HG03342 (cell line): Measurements from ENCODE around the gene TEC.
"Not testable (repeated sequence)": the region's sequence is repeated elsewhere in the genome, so short reads cannot be mapped to it uniquely, and the experiment has no call there.

Experiments used
- ATAC-seq: cut with Tn5 transposase; IDR thresholded peaks from one replicate; pipeline ENCODE4 v1.9.1; 2021; ENCODE audit warnings: mild to moderate bottlenecking, moderate library complexity; ENCODE audit not compliant: unreplicated experiment

The TEC gene

DNA sequence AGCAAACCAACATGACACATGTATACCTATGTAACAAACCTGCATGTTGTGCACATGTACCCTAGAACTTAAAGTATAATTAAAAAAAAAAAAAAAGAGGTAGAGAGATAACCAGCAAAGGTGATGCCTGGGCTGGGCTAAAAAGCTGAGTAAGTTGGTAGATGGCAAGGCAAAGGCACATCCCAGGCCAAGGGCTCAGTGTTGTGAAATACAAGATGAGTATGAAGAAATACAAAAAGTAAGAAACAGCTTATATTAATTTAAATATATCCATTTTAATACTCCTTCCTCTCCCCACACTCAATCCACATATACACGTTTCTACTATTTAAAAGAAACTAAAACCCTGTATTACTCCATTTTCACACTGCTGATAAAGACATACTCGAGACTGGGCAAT, 25.8 kb downstream of the TEC start:
- ATAC-seq = no peak

DNA sequence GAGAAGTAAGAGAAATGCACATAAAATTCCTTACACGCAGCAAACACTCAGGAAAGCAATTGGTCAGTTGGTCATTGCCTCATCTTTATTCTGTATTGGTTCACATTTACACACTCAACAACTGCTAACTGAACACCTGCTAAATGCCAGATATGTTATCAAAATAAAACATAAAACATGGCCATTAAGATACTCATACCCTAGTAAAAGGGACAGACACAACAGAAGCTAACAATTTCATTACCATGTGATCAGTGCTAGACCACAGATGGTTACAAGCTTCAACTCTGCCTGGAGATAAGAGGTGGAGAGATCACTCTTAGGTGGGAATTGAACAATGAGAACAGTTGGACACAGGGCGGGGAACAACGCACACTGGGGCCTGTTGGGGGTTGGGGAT, 26.2 kb downstream of the TEC start:
- ATAC-seq = no peak

DNA sequence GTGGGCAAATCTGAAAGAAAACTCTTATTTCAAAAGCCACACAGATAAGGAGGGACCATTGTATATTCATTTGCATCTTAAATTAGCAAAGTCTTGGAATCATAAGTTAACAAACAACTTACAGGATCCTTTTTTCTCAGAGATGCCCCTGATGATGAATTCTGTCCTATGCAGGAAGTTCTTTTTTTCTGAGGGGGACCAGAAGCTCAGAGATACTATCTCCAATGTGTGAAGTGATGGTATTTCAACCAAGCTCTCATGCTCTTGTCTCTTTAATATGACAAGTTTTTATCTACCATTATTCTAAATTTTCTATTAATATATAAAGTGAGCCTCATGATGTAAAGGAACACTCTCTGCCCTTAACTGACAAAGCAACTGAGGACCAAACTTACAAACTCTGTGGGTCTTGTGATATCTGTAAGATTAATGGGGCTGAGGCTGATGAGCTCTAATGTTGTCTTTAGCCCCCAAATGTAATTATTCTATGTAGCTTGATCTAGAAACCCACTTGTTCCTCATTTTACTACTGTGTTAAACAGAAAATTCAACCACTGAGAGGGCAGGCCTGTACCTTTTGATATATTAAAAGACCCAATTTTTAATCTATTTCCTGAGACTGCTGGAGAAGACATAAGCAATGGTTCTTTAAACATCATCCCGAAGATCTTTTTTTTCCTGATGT, 27.0 kb downstream of the TEC start:
- no peak for ATAC-seq

DNA sequence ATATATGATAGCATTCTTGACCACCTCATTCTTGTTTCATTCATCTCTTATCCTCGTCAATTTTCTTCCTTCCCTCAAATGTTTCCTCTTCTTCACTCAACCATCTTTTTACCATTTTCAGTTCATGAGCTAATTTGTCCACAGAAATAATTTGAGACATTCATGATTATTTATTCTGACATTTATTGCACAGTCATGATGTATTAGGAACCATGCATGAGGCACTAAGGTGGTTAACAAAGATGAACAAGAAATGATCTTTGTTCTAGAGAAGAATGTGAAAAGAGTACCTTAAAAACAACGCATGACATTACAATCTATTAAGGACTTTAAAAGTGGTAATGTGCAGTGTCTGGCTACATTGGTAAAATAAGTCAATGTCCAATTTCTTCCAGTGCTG, 27.9 kb downstream of the TEC start:
- no peak for ATAC-seq

DNA sequence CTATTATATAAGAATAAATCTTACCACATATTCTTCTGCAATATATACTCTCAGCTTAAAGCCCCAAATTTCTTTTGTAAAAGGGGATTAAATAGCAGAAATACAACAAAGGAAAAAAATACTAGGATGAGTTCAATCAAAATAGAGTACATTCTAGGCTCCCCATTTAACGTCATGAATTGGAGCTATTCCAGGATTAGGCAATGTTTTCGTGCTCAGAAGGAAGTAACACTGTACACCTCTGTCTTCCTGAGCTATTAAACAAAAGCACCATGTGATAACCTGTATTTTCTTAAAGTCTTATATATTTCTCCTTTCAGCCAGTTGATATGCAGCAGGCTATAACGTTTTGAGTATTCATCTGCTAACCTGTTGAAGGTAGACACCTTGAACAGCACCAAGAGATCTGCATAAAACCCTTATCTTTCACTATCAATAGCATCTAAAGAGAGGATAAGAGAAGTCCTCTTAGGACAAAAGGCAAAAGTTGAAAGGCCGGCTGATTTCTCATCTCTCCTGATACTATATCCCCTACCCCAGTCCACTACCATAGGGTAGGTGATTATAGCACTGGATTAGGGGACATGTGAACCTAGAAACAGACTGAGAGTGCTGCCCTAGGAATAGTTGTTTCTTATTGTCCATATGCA, 31.5 kb downstream of the TEC start:
- ATAC-seq = no peak

DNA sequence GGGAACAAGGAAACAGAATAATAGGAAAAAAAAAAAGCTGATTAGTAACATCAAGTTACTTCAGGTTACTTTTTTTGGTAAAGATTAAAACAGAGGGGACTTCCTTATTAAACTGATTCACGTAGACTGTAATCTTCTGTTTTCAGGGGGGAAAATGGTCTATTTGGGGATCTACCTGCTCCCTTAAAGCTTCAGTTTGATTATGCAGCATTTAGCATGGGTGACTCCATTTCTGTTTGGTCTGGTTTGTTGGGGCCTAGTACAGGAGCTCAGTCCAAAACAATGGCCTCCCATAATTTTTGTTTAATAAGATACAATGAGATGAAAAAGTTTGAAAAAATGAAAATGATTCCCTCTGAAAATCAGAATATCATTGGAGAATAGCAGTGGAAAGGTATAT, 34.6 kb downstream of the TEC start:
- no peak for ATAC-seq

DNA sequence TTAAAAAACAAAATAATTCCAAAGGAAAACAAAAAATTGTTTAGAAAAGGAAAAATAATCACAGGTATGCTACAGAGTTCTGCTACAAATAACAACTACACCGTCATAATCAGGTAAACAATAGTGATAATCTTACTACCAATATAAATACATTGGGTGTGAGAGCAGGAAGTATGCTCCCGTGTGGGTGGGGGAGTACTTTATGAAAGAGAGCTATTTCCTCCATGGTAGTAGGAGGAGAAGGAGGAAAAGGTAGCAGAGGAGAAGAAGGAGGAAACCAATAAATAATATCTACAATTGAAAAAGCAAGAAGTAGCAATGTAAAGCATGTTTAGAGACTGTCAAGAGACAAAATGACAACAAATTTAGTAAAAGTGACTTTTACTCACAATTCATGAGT, 35.1 kb downstream of the TEC start:
- ATAC-seq = no peak

DNA sequence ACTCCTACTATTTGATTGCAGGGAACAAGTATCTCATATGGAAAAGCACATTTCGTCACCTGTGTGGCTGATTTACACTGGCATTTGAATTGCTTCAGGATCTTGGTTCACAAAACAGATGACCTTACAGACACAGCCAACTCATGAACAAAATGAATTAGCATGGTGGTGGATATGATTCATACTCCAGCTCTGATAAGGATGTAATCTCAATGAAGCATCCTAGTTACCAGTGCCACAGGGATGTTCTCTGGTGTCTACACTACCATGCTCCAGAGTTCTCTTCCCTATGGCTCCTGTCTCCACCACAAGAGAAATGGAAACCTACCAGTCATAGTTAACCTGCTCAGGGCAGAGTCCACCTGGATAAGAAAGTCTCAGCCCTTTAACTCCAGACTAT, 40.7 kb downstream of the TEC start:
- ATAC-seq = no peak

DNA sequence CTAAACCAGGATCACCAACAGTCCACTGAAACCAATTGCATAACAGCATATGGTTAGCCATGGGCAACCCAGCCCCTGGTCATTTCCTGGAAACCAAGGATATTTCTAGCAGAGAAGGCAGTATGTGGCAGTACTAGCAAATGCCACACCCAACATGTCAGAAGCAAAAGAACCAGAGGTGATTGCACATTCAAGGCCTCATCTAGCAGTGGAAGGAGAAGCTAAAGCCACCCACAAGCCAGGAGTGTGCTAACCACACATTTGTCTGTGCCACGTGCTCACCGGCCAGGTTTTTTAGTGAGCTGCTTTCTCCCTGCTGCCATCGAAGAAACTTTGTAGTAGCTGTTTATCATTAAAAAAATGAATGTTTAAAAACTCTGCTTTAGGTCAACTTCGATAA, 42.0 kb downstream of the TEC start:
- ATAC-seq = no peak

DNA sequence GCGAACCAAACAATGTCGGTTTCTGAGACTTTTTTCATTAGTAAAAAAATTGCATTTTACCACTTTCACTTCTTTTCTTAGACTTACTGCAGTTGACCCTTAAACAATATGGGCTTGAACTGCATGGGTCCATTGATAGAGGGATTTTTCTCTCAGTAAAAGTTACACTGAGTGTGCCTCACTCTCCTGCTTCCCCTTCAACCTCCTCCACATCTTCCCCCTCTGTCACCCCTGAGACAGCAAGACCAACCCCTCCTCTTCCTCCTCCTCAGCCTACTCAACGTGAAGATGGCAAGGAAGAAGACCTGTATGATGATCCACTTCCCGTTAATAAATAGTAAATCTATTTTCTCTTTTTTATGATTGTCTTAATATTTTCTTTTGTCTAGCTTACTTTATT, 43.4 kb downstream of the TEC start:
- no peak for ATAC-seq

DNA sequence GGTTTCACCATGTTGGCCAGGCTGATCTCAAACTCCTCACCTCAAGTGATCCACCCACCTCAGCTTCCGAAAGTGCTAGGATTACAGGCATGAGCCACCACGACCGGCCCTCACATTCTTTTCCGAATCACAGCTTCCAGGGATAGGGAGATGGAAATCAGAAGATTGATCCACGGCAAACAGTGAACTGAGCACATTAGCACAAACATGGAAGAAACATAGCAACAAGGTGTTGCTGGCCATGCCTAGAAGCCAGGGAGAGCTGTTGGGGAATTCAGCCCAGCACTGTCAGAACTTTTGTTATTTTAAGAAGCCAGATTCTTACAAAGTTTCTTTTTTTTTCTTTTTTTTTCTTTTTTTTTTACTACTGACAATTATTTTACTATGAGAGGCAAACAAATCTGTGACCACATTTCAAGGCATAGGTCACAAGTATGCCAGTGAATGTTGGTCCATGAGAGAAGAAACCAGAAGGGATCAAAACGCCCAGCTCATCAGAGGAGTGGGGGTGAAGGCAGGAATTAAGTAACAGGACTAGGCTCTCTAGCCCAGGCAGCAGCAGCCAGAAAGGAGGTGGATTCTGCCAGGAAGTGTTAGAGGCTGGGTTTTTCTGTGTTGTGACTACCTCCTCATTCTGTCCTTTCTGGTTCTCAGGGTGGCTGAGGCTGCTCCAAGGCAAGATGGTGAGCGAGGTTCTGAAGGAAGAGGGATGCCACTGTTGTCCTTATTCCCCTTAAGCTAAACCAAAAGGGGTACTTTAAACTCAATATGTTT, 44.1 kb downstream of the TEC start:
- ATAC-seq = no peak

DNA sequence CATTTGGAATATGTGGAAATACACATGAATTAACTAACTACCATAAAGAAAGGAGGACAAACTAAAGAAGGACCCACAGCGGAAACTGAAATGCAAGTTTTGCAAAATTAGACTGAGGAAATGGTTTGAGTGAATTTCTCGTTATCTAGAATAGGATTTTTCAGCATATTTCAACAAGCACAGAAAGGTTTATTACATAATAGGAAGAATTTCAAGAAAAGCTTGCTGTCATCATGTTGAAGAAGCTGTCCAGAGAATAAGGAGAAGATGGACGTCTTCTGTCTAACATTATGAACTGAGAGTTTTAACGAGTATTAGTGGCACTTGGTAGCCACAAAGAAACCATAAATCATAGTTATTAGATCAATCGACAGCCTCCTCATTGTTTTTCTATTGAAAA, 45.0 kb downstream of the TEC start:
- no peak for ATAC-seq

DNA sequence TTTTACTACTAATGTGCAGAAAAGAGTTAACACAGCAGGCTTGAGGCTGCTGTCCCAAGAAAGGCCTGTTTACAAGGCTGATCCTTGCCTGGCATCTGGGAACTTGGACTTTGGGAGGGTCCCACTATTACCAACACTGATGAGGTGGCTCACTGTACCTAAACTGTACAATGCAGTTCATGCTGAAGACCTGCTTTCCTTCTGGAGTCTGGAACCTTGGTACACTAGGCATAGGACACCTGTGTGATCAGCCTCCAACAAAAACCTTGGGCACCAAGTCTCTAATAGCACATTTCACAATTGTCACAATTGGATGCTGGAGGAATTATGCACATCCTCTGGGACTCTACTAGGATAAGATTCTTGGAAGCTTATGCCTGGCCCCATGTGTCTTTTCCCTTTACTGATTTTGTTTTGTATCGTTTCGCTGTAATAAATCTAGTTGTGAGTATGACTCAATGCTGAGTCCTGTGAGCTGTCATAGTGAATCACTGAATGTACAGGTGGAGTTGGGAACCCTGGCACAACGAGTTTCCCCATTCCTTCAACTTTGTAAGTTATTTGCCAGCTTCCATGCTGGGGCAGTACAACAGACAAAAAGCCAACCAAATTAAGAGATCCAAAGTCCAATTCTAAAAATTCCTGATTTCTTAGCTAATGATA, 45.9 kb downstream of the TEC start:
- ATAC-seq = no peak

DNA sequence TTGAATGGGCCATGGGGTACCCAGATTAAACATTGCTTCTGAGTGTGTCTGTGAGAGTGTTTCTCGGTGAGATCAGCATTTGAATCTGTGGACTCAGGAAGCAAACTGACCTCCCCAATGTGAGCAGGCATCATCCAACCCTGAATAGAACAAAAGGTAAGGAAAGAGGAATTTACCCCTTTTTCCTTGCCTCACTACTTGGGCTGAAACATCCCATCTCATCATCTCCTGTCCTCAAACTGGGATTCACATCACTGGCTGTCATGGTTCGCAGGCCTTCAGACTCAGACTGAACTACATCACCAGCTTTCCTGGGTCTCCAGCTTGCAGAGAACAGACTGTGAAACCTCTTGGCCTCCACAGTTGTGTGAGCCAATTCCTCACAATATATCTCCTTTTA, 47.1 kb downstream of the TEC start:
- no peak for ATAC-seq

DNA sequence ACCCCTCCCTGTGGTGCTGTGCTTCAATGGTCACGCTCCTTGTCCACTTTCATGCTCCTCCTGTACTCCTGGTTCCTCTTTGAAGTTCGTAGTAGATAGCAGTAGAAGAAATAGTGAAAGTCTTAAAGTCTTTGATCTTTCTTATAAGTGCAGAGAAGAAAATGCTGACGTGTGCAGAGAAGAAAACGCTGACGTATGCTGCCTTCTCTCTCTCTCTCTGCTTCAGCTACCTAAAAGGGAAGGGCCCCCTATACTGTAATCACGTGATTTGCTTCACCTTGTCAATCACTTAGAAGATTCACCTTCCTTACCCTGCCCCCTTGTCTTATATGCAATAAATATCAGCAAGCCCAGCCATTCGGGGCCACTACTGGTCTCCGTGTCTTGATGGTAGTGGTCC, 50.2 kb downstream of the TEC start:
- not testable (repeated sequence) for ATAC-seq

DNA sequence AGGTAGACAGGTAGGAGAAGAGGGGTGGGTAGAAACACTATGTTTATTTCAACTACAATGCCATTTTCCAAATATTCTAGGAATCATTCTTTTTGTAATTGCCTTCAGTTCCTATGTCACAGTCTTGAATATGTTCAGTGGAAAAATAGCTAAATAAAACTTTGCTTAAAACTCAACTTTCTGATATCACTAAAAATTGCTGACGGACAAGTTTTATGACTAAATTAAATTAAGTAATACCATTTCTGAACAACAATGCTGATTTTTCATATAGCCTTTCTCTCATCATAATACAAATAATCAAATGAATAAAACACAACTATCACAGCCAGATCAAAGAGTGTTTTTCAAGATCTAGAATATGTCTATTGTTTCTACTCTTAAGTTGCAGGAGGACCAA, 53.1 kb downstream of the TEC start:
- ATAC-seq = no peak

DNA sequence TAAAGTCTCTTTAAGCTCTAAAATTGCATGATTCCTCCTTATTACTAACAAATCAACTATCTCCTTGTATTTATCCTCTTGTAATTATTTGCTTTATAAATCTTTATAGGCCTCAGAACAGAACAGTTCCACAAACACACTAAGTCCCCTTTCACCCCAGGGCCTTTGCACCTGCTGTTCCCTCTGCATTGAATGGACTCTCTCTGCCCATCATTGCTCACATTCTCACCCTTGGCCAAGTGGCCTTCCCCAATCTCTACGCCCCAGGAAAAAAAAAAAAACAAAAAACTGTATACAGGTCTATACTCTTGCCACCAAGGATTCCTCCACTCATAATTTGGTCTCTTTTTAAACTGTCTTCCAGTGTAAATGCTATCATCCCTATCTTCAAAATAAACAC, 53.7 kb downstream of the TEC start:
- no peak for ATAC-seq

DNA sequence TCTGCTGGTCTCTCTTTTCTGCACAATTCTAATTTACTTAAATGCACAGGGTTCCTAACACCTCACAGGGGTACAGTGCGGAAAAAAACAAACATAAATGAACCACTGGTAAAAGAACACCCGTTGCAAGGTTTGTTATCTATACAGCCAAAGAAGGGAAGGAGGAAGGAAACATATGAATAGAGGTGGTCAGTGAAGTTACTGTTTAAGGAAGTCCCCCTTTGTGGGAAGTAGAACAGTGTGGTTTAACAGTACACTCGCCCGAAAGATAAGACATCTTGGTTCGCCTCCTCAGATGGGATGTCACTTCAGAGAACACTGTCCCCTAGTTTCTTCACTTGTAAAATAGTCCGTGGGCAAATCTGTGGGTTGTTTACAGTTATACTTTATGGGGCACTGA, 57.5 kb downstream of the TEC start:
- ATAC-seq = peak; percentile 81

DNA sequence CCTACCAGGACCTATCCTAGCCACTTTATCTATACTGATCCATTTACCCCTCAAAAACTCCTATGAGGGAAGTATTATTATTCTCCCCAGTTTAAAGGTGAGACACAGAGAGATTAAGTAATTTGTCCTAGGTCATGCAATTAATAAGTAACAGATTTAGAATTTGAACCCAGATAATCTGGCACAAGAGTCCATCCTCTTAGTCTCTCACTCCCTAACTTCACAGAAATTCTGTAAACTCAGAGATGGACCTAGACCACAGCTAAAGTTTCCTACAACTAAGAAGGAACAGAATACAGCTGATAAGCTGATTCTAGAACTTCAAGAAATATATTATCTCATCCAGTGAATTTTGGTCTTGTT, 58.7 kb downstream of the TEC start:
- ATAC-seq = no peak

DNA sequence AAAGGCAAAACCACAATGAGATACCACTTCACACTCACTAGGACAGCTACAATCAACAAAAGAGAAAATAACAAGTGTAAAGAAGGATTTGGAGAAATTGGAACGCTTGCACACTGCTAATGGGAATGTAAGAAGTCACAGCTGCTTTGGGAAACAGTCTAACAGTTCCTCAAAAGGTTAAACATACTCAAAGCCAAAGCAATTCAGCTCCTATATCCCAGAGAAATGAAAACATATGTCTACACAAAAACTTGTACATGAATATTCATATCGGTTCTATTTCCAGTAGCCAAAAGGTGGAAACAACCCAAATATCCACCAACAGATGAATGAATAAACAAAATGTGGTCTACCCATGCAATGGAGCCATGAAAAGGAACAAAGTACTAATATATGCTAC, 64.0 kb downstream of the TEC start:
- ATAC-seq = no peak

DNA sequence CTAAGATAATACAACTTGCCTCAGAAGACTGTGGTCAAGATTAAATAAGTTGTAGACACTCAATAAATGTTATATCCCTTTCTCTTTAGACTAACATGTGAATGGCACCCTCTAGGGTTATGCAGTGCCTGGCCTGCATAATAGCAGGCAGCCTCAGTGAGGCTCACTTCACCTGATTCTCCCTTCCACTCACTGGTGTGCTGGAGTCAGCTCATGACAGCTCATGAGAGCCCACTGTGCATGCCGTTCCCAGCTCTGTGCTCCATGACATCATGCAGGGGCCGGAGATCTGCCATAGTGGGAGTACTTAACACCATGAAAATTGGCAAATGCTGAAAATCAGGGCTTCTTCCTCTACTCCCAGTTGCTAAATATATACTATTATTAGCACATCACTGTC, 64.5 kb downstream of the TEC start:
- no peak for ATAC-seq

DNA sequence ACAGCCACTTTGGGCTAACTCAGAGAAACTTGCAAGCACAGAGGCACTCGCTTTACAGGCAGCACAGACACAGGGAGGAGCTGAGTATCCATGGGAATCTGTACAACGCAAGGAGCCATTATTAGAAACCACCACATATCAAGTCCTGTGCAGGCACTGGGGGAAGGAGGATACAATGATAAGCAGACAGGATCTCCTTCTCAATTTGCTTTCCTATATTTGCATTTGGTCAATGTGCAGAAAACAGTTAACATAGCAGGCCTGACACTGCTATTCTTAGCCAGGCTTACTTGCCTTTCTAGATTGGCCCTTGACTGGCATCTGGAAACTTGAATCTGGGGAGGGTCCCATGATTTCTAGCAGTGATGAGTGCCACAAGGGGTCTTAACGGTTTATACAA, 65.8 kb downstream of the TEC start:
- peak; percentile 34 for ATAC-seq
